ENCODE data around the gene GATM. TPM values are rescaled to one million over a fixed set of nuclear protein-coding genes. Genes with fewer than 3 reads are reported as not detected.
A peak's percentile ranks its signal among the peaks of the same experiment; 100 is the strongest.

The GATM gene
- total RNA-seq, 3 donors from 2014 or later (not counting 1 experiment from before 2014, with no cell fraction given) = 1.3 to 2.1 (median 2.0) TPM

DNA sequence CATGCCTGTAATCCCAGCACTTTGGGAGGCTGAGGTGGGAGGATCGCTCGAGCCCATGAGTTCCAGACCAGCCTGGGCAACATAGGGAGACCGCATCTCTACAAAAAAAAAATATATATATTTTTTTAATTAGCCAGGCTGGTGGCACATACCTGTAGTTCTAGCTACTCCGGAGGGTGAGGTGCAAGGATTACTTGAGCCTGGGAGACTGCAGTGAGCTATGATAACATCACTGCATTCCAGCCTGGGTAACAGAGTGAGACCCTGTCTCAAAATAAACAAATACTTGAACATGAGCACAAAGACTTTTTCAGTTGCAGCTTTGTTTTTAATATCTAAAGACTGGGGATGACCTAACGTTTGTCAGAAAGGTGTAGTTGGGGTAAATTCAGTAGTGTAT, 31.3 kb upstream of the GATM start:
- 91% methylated on average over 2 of the region's 5 CpGs for WGBS (ENCODE audit: insufficient coverage)
- H3K4me1 ChIP-seq (ENCODE audit: control insufficient read depth, insufficient read depth, low read length) = peaks cover 3% of the 10 kb centered on the region
- H3K27ac Mint-ChIP-seq = no peak overlapping the region

GRCh38 chr15:45407786-45408185, 29.4 kb upstream of the GATM start:
- TF ChIP-seq, protein P1, sequence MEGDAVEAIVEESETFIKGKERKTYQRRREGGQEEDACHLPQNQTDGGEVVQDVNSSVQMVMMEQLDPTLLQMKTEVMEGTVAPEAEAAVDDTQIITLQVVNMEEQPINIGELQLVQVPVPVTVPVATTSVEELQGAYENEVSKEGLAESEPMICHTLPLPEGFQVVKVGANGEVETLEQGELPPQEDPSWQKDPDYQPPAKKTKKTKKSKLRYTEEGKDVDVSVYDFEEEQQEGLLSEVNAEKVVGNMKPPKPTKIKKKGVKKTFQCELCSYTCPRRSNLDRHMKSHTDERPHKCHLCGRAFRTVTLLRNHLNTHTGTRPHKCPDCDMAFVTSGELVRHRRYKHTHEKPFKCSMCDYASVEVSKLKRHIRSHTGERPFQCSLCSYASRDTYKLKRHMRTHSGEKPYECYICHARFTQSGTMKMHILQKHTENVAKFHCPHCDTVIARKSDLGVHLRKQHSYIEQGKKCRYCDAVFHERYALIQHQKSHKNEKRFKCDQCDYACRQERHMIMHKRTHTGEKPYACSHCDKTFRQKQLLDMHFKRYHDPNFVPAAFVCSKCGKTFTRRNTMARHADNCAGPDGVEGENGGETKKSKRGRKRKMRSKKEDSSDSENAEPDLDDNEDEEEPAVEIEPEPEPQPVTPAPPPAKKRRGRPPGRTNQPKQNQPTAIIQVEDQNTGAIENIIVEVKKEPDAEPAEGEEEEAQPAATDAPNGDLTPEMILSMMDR (IDR thresholded peaks at IDR 0.05) = no peak
- WGBS (ENCODE audit: insufficient coverage) = no CpG with 5 or more reads among the region's 1 CpG
- no peak for ATAC-seq
- Histone ChIP-seq H3K27ac (ENCODE audit: low read length) (no peak overlapping the region), H3K9me3 (ENCODE audit: control insufficient read depth, insufficient read depth, low read length) (no peaks in the 10 kb centered on the region), H3K4me1 (ENCODE audit: control insufficient read depth, insufficient read depth, low read length) (peaks cover 12% of the 10 kb centered on the region), H3K4me3 (ENCODE audit: low read length) (no peak overlapping the region), H3K36me3 (ENCODE audit: control insufficient read depth, insufficient read depth, low read length) (peaks cover 60% of the 10 kb centered on the region), H3K27me3 (ENCODE audit: control insufficient read depth, insufficient read depth, low read length) (no peaks in the 10 kb centered on the region)
- intact Hi-C loops (cut with micrococcal nuclease) = no loop called here
- Mint-ChIP-seq H3K27ac (no peak overlapping the region), H3K36me3 (peaks cover 8% of the 10 kb centered on the region), H3K27me3 (ENCODE audit: low read depth in 2 of 2) (no peaks in the 10 kb centered on the region), H3K9me3 (no peaks in the 10 kb centered on the region), H3K4me3 (no peak overlapping the region), H3K4me1 (peaks cover 9 to 16% of the 10 kb centered on the region in 2 donors)
- DNase-seq = no peak

More for the DNA sequence above, 31.3 kb upstream of the GATM start:
- H3K36me3 Mint-ChIP-seq = peaks cover 8% of the 10 kb centered on the region
- no peak for DNase-seq
- peaks cover 9 to 22% of the 10 kb centered on the region in 2 donors for H3K4me1 Mint-ChIP-seq
- no peak overlapping the region for H3K27ac ChIP-seq (ENCODE audit: low read length)
- ATAC-seq = no peak
- H3K27me3 Mint-ChIP-seq (ENCODE audit: low read depth in 2 of 2) = no peaks in the 10 kb centered on the region
- no peaks in the 10 kb centered on the region for H3K27me3 ChIP-seq (ENCODE audit: control insufficient read depth, insufficient read depth, low read length)
- intact Hi-C loops (cut with micrococcal nuclease) = no loop called here
- TF ChIP-seq, protein P1 (IDR thresholded peaks at IDR 0.05) = no peak
- no peaks in the 10 kb centered on the region for H3K9me3 Mint-ChIP-seq
- H3K4me3 Mint-ChIP-seq = no peak overlapping the region
- peaks cover 74% of the 10 kb centered on the region for H3K36me3 ChIP-seq (ENCODE audit: control insufficient read depth, insufficient read depth, low read length)
- H3K4me3 ChIP-seq (ENCODE audit: low read length) = no peak overlapping the region
- no peaks in the 10 kb centered on the region for H3K9me3 ChIP-seq (ENCODE audit: control insufficient read depth, insufficient read depth, low read length)

DNA sequence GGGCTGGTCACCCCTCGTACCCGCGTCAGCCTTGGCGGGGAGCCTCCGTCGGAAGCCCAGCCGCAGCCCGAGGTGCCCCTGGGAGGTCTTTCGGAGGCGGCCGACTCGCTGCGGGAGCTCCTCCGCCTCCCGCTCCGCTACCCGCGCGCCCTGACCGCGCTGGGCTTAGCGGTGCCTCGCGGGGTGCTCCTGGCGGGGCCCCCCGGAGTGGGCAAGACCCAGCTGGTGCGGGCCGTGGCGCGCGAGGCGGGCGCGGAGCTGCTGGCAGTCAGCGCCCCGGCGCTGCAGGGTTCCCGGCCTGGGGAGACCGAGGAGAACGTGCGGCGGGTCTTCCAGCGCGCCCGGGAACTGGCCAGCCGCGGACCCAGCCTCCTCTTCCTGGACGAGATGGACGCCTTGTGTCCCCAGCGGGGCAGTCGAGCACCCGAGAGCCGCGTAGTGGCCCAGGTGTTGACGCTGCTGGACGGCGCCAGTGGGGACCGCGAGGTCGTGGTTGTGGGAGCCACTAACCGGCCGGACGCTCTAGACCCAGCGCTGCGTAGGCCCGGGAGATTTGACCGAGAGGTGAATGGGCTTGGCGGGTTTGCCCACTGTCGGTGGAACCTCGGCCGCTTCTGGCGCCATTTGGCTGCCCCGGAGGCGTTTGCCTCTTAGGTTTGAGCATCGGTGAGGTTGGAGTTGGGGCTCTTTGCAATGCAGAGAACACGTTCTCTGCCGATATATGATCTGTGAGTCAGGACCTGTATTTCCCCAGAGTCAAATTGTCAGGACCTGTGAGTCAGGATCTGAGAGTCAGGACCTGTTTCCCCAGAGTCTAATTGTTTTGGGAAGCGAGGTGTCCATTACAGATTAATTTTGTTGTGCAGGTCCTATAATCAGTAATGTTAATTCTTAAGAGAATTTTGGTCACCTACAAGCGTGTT, 24.9 kb upstream of the GATM start:
- Histone ChIP-seq H3K4me3 (ENCODE audit: low read length) (peak overlapping the region; percentile 70), H3K4me1 (ENCODE audit: control insufficient read depth, insufficient read depth, low read length) (peaks cover 15% of the 10 kb centered on the region), H3K27ac (ENCODE audit: low read length) (peak overlapping the region; percentile 91), H3K27me3 (ENCODE audit: control insufficient read depth, insufficient read depth, low read length) (no peaks in the 10 kb centered on the region), H3K9me3 (ENCODE audit: control insufficient read depth, insufficient read depth, low read length) (no peaks in the 10 kb centered on the region), H3K36me3 (ENCODE audit: control insufficient read depth, insufficient read depth, low read length) (peaks cover 30% of the 10 kb centered on the region)
- Mint-ChIP-seq H3K4me3 (peak overlapping the region; percentile 91), H3K36me3 (peaks cover 8% of the 10 kb centered on the region), H3K27me3 (ENCODE audit: low read depth in 2 of 2) (no peaks in the 10 kb centered on the region), H3K4me1 (peaks cover 21 to 25% of the 10 kb centered on the region in 2 donors), H3K9me3 (no peaks in the 10 kb centered on the region), H3K27ac (peak overlapping the region; percentile 78 to 92)
- DNase-seq (peak; percentile 32 to 33), ATAC-seq (peak; percentile 4 to 8 (median 5))
- TF ChIP-seq, protein P1 (IDR thresholded peaks at IDR 0.05) = no peak
- intact Hi-C loops (cut with micrococcal nuclease) = loop anchor here (1.0 to 2.0 kb wide), 4 partner anchors 56 to 202 kb away; partner anchors contain the start of gene BLOC1S6
- WGBS (ENCODE audit: insufficient coverage) = 1% methylated on average over 79 of the region's 79 CpGs

All from natural killer cell (primary cell).